HepG2 (cell line): ENCODE results near the gene DTNB. TPM values are rescaled to one million over a fixed set of nuclear protein-coding genes. Genes with fewer than 3 reads are reported as not detected.
A peak's percentile ranks its signal among the peaks of the same experiment; 100 is the strongest.

ENCODE experiments used
- EEA1 ChIP-seq: sonication (generic); formaldehyde crosslinking; IDR thresholded peaks from 2 replicates; pipeline ENCODE4 v1.5.1; 2020; ENCODE audit warnings: mild to moderate bottlenecking, missing genetic modification reagents, borderline replicate concordance
- KDM5A ChIP-seq: fragments of 200-600 bp; sonication (generic); IDR thresholded peaks from 2 replicates; pipeline ENCODE4 v1.7.0; 2018; ENCODE audit warnings: antibody characterized with exemption, mild to moderate bottlenecking, low read length, borderline replicate concordance
- LCORL ChIP-seq, 2 experiments: fragments of 450-650 bp in 1 of 2; sonication (generic) in 1 of 2; formaldehyde crosslinking in 1 of 2; IDR thresholded peaks; 2 replicates each; pipeline versions ENCODE4 v1.5.0 to v1.6.1; 2017 to 2020; ENCODE audit warnings: antibody characterized with exemption in 1 of 2, missing genetic modification reagents in 1 of 2
- MAFK ChIP-seq, 2 experiments: IDR thresholded peaks in 1 of 2; conservative IDR thresholded peaks in 1 of 2; 2 replicates each; pipeline ENCODE4 v1.6.1; 2011; ENCODE audit warnings: improper control_type of control experiment in 2 of 2, low read length in 2 of 2
- NAIF1 ChIP-seq: sonication (generic); formaldehyde crosslinking; IDR thresholded peaks from 2 replicates; pipeline ENCODE4 v1.5.0; 2020; ENCODE audit warnings: mild to moderate bottlenecking, missing genetic modification reagents, borderline replicate concordance
- NFAT5 ChIP-seq: sonication (generic); formaldehyde crosslinking; IDR thresholded peaks from 2 replicates; pipeline ENCODE4 v1.4.0; 2020; ENCODE audit warnings: missing genetic modification reagents
- SKI ChIP-seq: fragments of 450-650 bp; IDR thresholded peaks from one replicate; pipeline ENCODE4 v1.6.1; 2018; ENCODE audit warnings: mild to moderate bottlenecking; ENCODE audit not compliant: partially characterized antibody
- TCF12 ChIP-seq, 2 experiments: fragments of 450-650 bp in 1 of 2; sonication (generic) in 1 of 2; formaldehyde crosslinking in 1 of 2; IDR thresholded peaks; 2 replicates each; pipeline versions ENCODE4 v1.6.1 to v1.8.0; 2017 to 2022; ENCODE audit warnings: antibody characterized with exemption in 1 of 2, mild to moderate bottlenecking in 1 of 2, missing genetic modification reagents in 1 of 2, moderate library complexity in 1 of 2
- ZBTB14 ChIP-seq: sonication (generic); formaldehyde crosslinking; IDR thresholded peaks from 2 replicates; pipeline ENCODE4 v1.4.0; 2020; ENCODE audit warnings: missing genetic modification reagents
- ZBTB38 ChIP-seq: sonication (generic); formaldehyde crosslinking; IDR thresholded peaks from 2 replicates; pipeline ENCODE4 v1.5.1; 2020; ENCODE audit warnings: mild to moderate bottlenecking, missing genetic modification reagents
- ZBTB39 ChIP-seq: sonication (generic); formaldehyde crosslinking; IDR thresholded peaks from 2 replicates; pipeline ENCODE4 v1.5.0; 2020; ENCODE audit warnings: missing genetic modification reagents
- ZNF572 ChIP-seq: sonication (generic); formaldehyde crosslinking; IDR thresholded peaks from 2 replicates; pipeline ENCODE4 v1.5.1; 2020; ENCODE audit warnings: mild to moderate bottlenecking, missing genetic modification reagents
- ZNF768 ChIP-seq: sonication (generic); formaldehyde crosslinking; IDR thresholded peaks from 2 replicates; pipeline ENCODE4 v1.4.0; 2020; ENCODE audit warnings: missing genetic modification reagents
- ZSCAN30 ChIP-seq: sonication (generic); formaldehyde crosslinking; IDR thresholded peaks from 2 replicates; pipeline ENCODE4 v1.5.0; 2020; ENCODE audit warnings: mild to moderate bottlenecking, missing genetic modification reagents
- polyA plus RNA-seq, 8 experiments: library from polyadenylated mRNA; depleted of rRNA in 3 of 8; stranded (reverse) in 7 of 8; unstranded in 1 of 8; fragments of >200 nt; fragmentation: Illumina TruSeq in 4 of 8; extraction: Trizol in 4 of 8; gene quantifications; 2 replicates each; pipeline versions ENCODE4 v1.2.1 to v1.2.3, GENCODE V29; 2011 to 2016; ENCODE audit warnings: low read depth in 4 of 8, missing spikeins in 1 of 8, mixed read lengths in 1 of 8; ENCODE audit not compliant: insufficient read depth in 1 of 8
- total RNA-seq, 5 experiments: library from RNA; depleted of rRNA; stranded (reverse); fragments of >200 nt; fragmentation: Illumina TruSeq; extraction: Trizol; gene quantifications; 2 replicates each; pipeline ENCODE4 v1.2.3, GENCODE V29; 2016; ENCODE audit warnings: low read depth in 1 of 5
- TF ChIP-seq, protein P1 (sequence below): sonication (generic); formaldehyde crosslinking; IDR thresholded peaks from 2 replicates; pipeline ENCODE4 v1.5.0; 2020; ENCODE audit warnings: mild to moderate bottlenecking, missing genetic modification reagents

Gene DTNB
- total and polyA plus RNA-seq, 2 of the 13 experiments (the other 11 are each of a cell fraction or from before 2014, with no cell fraction given): 14.4 to 23.9 TPM

GRCh38 chr2:25673300-25674076 is at the start of gene DTNB (continued):
- TF ChIP-seq NFAT5 (CRISPR knock-in tag) (0 out of 2 replicates have a peak, but pooled peaks have one; percentile 68), KDM5A (peak; percentile 23; the same call in 1 of the 2 replicates), TCF12 (IDR thresholded peaks at IDR 0.05) (no peak), TCF12 (CRISPR knock-in tag; IDR thresholded peaks at IDR 0.05) (peak; percentile 65; the same call in 1 of the 2 replicates), ZNF572 (CRISPR knock-in tag) (no peak), LCORL (IDR thresholded peaks at IDR 0.05) (no peak), LCORL (CRISPR knock-in tag; IDR thresholded peaks at IDR 0.05) (no peak), SKI (peak; percentile 53), ZNF768 (CRISPR knock-in tag) (peak; percentile 53; the same call in 1 of the 2 replicates), ZBTB39 (CRISPR knock-in tag) (no peak), EEA1 (CRISPR knock-in tag) (no peak), ZSCAN30 (no peak), NAIF1 (CRISPR knock-in tag) (no peak), ZBTB38 (CRISPR knock-in tag) (peak; percentile 70), ZBTB14 (CRISPR knock-in tag) (peak; percentile 83; the same call in 1 of the 2 replicates), MAFK (conservative IDR thresholded peaks at IDR 0.05 in 1 of 2, IDR thresholded peaks at IDR 0.05 in 1 of 2; ENCODE audit: low read length in 2 of 2) (no peak)
- TF ChIP-seq, protein P1, sequence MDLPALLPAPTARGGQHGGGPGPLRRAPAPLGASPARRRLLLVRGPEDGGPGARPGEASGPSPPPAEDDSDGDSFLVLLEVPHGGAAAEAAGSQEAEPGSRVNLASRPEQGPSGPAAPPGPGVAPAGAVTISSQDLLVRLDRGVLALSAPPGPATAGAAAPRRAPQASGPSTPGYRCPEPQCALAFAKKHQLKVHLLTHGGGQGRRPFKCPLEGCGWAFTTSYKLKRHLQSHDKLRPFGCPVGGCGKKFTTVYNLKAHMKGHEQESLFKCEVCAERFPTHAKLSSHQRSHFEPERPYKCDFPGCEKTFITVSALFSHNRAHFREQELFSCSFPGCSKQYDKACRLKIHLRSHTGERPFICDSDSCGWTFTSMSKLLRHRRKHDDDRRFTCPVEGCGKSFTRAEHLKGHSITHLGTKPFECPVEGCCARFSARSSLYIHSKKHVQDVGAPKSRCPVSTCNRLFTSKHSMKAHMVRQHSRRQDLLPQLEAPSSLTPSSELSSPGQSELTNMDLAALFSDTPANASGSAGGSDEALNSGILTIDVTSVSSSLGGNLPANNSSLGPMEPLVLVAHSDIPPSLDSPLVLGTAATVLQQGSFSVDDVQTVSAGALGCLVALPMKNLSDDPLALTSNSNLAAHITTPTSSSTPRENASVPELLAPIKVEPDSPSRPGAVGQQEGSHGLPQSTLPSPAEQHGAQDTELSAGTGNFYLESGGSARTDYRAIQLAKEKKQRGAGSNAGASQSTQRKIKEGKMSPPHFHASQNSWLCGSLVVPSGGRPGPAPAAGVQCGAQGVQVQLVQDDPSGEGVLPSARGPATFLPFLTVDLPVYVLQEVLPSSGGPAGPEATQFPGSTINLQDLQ (CRISPR knock-in tag): no peak; the same call in 1 of the 2 replicates
